ENCODE results near the gene KLHL24.
"Not testable (repeated sequence)": the region's sequence is repeated elsewhere in the genome, so short reads cannot be mapped to it uniquely, and the experiment has no call there.

Gene KLHL24

GRCh38 chr3:183620252-183620628 is 15.2 kb upstream of the KLHL24 start:
- Histone ChIP-seq H3K36me3 (ENCODE audit: control insufficient read depth, low read length) (no peaks in the 10 kb centered on the region), H3K4me3 (ENCODE audit: low read length) (no peak overlapping the region), H3F3A (ENCODE audit: control insufficient read depth, insufficient read depth) (no peaks in the 10 kb centered on the region), H3K4me2 (ENCODE audit: low read length) (no peak overlapping the region), H3K9me2 (replicated peaks; ENCODE audit: control insufficient read depth, low read length) (no peaks in the 10 kb centered on the region), H3K27ac (ENCODE audit: low read depth, low read length) (no peak overlapping the region), H3K27me3 (ENCODE audit: control insufficient read depth, low read length) (no peaks in the 10 kb centered on the region), H3K79me2 (ENCODE audit: control insufficient read depth, low read length) (no peaks in the 10 kb centered on the region), H4K20me1 (ENCODE audit: control insufficient read depth, insufficient read depth, low read depth, low read length) (no peaks in the 10 kb centered on the region), H3K4me1 (ENCODE audit: control insufficient read depth, low read length) (no peaks in the 10 kb centered on the region), H3K9me3 (ENCODE audit: control insufficient read depth, insufficient read depth, low read length) (no peaks in the 10 kb centered on the region)
- no peak for TF ChIP-seq CTCF (IDR thresholded peaks at IDR 0.05; ENCODE audit: low read depth, low read length, poor library complexity, severe bottlenecking)
- TF ChIP-seq EZH2phosphoT487 (IDR thresholded peaks at IDR 0.05; ENCODE audit: borderline replicate concordance, low read length): no peak

GRCh38 chr3:183622473-183622872 is 12.9 kb upstream of the KLHL24 start:
- not testable (repeated sequence) for H3K4me1 ChIP-seq (ENCODE audit: control insufficient read depth, low read length); H3K36me3 ChIP-seq (ENCODE audit: control insufficient read depth, low read length); H3K79me2 ChIP-seq (ENCODE audit: control insufficient read depth, low read length); H3K9me2 ChIP-seq (replicated peaks; ENCODE audit: control insufficient read depth, low read length); H3K9me3 ChIP-seq (ENCODE audit: control insufficient read depth, insufficient read depth, low read length); H3K4me3 ChIP-seq (ENCODE audit: low read length); H3K27me3 ChIP-seq (ENCODE audit: control insufficient read depth, low read length); H4K20me1 ChIP-seq (ENCODE audit: control insufficient read depth, insufficient read depth, low read depth, low read length); H3F3A ChIP-seq (ENCODE audit: control insufficient read depth, insufficient read depth); H3K4me2 ChIP-seq (ENCODE audit: low read length); H3K27ac ChIP-seq (ENCODE audit: low read depth, low read length)

- Histone ChIP-seq H3K9me2 (replicated peaks; ENCODE audit: control insufficient read depth, low read length) (no peaks in the 10 kb centered on the region), H3K4me2 (ENCODE audit: low read length) (no peak overlapping the region), H3K36me3 (ENCODE audit: control insufficient read depth, low read length) (no peaks in the 10 kb centered on the region), H3K9me3 (ENCODE audit: control insufficient read depth, insufficient read depth, low read length) (no peaks in the 10 kb centered on the region), H3F3A (ENCODE audit: control insufficient read depth, insufficient read depth) (no peaks in the 10 kb centered on the region), H3K27ac (ENCODE audit: low read depth, low read length) (no peak overlapping the region), H3K79me2 (ENCODE audit: control insufficient read depth, low read length) (no peaks in the 10 kb centered on the region), H4K20me1 (ENCODE audit: control insufficient read depth, insufficient read depth, low read depth, low read length) (no peaks in the 10 kb centered on the region), H3K4me1 (ENCODE audit: control insufficient read depth, low read length) (no peaks in the 10 kb centered on the region), H3K4me3 (ENCODE audit: low read length) (no peak overlapping the region), H3K27me3 (ENCODE audit: control insufficient read depth, low read length) (no peaks in the 10 kb centered on the region)
- TF ChIP-seq CTCF (IDR thresholded peaks at IDR 0.05; ENCODE audit: low read depth, low read length, poor library complexity, severe bottlenecking): no peak
- no peak for TF ChIP-seq EZH2phosphoT487 (IDR thresholded peaks at IDR 0.05; ENCODE audit: borderline replicate concordance, low read length)
These were observed 8.4 kb upstream of the KLHL24 start for GRCh38 chr3:183626877-183627594.

- Histone ChIP-seq H4K20me1 (ENCODE audit: control insufficient read depth, insufficient read depth, low read depth, low read length) (no peaks in the 10 kb centered on the region), H3K9me2 (replicated peaks; ENCODE audit: control insufficient read depth, low read length) (no peaks in the 10 kb centered on the region), H3K27ac (ENCODE audit: low read depth, low read length) (no peak overlapping the region), H3K36me3 (ENCODE audit: control insufficient read depth, low read length) (no peaks in the 10 kb centered on the region), H3K9me3 (ENCODE audit: control insufficient read depth, insufficient read depth, low read length) (no peaks in the 10 kb centered on the region), H3K27me3 (ENCODE audit: control insufficient read depth, low read length) (no peaks in the 10 kb centered on the region), H3F3A (ENCODE audit: control insufficient read depth, insufficient read depth) (no peaks in the 10 kb centered on the region; the same call in 1 of the 2 replicates), H3K4me2 (ENCODE audit: low read length) (no peak overlapping the region), H3K4me1 (ENCODE audit: control insufficient read depth, low read length) (peaks cover 3% of the 10 kb centered on the region), H3K4me3 (ENCODE audit: low read length) (no peak overlapping the region), H3K79me2 (ENCODE audit: control insufficient read depth, low read length) (no peaks in the 10 kb centered on the region)
- TF ChIP-seq CTCF (IDR thresholded peaks at IDR 0.05; ENCODE audit: low read depth, low read length, poor library complexity, severe bottlenecking) (no peak), EZH2phosphoT487 (IDR thresholded peaks at IDR 0.05; ENCODE audit: borderline replicate concordance, low read length) (no peak)
These were observed 5.7 kb upstream of the KLHL24 start for GRCh38 chr3:183629546-183630301.

Data from DOHH2 (cell line).